NCI-H1417 treated with DMSO at 0.1 percent for 48 hours (cell line): ENCODE results near the gene UNC5B.

ENCODE experiments used
- DNase-seq: peaks from one replicate; lab custom pipeline; 2025; lab: John Stamatoyannopoulos, UW

UNC5B gene

DNA sequence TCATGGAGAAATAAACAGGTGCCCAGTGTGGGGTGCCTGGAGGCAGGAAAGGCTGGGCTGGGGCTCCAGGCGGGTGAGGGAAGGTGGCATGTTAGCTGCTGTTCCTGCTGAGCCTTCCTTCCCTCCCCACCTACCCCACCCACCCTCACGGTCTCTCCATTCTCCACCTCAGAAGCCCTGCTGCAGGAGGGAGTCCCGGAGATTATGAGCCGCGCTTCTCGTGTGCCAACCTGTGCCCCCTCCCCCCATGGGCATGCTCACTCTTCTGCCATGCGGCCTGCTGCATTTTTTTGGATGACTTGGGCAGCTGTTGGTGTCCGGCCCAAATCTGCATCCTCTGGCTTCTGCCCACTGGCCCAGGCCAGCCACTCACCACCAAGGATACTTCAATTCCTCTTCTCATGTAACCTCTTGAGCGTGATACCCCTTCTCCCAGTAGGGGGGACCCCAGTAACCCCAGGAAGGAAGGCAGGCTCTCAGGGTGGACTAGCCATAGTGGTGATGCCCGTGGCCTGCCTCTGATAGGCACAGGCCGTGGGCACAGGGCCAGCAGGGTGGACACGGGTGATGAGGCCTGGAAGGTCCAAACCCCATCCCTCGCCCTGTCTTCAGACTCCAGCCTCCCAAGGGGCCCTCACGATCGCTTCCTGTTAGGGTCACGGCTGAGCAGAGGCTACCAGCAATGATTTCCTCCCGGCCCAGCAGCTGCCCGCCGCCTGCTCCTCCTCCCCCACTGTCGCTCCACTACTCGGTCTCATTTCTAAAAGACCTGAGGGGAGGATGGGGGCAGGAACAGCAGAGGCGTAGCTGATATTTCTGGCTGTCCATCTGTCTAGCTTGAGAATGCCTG is 27.8 kb downstream of the UNC5B start:
- no peak for DNase-seq

DNA sequence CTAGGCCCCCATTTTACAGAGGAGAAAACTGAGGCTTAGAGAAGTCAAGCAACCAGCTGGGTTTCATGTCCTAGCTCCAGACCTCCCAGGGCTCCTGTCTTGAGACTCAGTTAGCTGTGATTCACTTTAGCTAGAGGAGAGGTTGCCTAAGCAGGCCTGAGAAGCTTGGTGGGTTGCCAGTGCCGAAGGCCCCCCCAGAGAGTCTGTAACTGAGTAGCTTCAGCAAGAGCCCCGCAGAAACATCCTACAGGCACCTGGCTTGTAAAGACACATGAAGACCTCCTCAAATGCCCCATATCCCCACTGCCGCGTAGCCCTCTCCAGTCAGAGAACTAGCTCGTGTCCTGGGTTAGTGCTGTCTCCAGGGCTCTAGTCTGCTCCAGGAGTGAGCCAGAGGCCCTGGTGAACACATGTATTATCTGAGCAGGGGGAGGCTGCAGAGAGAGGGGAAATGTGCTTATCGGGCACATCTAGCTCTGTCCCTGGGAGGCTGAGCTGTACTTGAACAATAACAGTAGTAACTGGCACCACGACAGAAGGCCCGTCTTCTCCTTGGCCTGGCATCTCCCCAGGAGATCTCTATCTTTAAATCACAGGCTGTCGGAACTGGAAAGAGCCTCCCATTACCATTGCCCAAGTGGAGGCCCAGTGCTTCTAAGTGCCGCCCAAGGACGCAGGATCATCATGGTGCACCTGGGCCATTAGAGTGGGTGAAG is 28.9 kb downstream of the UNC5B start:
- no peak for DNase-seq

DNA sequence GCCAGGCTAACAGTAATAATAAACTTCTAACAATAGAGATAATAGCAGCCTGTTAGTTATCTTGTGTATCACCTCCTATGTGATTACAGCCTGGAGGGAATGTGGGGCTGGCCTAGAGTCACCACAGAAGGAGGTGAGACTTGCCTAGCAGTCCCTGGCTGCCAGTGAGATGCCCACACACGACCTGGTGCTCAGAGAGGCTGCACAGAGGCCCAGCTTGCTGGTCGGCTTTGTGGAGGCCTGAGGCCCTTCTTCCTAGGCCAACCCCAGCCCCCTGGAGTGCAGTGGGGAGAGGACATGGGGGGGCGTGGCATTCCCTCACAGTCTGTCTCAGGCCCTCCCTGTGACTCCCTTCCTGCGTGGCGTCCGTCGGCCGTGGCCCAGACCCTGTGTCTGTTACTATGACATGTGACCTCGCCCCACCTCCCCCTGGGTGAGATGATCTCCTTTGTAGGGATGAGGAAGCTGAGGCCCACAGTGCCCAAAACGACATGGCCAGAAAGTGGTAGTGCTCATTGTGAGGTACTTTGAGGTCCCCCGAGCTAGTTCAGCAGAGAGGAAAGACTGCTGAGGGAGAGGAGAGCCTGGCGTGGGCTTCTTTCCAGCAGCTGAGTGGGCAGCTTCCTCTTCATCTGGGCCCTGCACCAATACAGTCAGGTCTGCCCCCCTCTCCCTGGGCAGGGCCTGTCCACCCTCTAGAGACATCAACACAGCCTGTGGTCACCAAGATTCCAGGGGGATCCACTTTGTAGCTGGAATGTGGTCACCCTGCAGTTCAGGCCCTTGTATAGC is 29.7 kb downstream of the UNC5B start:
- DNase-seq: no peak

DNA sequence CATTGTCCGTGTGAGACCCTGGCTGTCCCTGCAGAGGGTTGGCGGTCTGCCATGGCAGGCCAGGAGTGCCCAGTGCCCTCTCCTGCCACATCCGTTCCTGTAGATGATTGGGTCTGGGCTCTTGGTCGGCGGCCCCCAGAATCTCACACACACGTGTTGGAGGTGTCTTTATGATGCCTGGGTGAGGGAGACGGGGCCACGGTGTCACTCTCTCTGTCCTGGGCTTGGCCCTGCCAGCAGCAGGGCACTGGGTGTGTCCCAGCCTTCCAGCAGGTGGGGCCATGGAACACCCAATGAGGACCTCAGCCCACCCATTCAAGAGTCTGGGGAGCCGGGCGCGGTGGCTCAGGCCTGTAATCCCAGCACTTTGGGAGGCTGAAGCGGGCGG is 30.2 kb downstream of the UNC5B start:
- no peak for DNase-seq

DNA sequence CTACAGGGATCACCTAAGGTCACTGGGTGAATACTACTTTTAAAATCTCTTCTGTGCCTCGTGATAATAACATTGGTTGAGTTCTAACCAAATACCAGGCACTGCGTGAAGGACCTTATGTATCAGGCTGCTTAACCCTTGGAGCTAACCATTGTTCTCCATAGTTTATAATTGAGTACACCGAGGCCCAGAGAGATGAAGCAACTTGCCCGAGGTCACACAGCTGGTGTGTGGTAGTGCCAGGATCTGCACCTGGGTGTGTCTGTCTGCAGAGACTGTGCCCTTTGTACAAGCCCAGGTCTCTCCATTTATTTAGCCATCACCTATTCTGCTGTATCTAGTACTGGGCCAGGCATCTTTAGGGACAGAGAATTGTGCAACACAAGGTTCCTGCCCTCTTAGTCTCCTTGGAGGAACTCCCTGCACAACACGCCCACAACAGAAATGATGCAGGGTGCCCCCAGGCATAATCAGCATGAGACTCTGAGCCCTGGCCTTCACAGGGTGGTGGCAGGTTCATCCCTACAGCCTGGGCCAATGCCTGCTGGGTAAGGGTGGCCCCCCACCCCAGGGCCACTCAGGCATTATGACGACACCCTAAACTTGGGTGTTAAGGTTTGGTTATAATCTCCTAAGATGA is 31.5 kb downstream of the UNC5B start:
- DNase-seq: no peak

DNA sequence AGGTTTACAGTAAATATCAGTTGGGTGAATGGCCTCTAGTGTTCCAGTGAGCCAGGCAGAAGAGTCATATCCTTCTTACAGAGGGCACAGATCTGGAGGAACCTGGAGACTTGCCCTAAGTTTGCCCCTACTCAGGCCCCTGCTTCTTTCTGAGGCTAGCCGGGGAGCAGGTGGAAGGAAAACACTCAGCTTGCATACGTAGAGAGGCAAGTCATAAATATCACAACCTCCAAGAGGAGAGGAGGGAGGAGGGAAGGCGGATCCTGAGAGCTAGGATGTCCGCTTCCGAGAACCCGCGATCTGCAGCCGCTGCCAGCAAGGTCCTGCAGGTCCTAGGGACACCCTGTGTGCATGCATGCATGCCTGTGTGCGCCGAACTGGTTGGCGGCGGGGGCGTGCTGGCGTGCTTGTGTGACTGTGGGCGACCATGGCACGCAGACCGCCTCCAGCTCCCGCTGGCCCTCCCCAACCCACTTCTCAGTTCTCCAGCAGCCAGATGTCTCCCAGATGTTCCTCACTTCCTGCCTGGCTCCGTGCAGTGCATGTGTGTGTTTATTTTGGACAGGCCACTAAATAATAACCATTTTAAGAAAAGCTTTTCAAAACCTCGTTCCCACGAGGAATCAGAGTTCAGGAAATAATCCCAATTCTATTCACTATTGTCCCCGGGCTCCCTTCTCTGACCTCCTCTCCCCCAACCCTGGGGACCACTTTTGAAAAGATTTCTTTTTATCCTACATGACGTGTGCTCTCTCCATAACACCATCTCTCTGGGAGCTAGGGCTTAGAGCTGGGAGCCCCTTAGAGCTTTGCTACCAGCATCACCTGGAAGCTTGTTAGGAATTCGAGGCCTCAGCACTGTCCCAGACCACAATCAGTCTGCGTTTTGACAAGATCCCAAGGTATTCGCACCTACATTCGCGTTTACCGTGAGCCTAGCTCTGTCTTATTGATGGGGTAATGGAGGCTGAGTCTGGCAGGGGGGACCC is 32.4 kb downstream of the UNC5B start:
- DNase-seq: no peak

DNA sequence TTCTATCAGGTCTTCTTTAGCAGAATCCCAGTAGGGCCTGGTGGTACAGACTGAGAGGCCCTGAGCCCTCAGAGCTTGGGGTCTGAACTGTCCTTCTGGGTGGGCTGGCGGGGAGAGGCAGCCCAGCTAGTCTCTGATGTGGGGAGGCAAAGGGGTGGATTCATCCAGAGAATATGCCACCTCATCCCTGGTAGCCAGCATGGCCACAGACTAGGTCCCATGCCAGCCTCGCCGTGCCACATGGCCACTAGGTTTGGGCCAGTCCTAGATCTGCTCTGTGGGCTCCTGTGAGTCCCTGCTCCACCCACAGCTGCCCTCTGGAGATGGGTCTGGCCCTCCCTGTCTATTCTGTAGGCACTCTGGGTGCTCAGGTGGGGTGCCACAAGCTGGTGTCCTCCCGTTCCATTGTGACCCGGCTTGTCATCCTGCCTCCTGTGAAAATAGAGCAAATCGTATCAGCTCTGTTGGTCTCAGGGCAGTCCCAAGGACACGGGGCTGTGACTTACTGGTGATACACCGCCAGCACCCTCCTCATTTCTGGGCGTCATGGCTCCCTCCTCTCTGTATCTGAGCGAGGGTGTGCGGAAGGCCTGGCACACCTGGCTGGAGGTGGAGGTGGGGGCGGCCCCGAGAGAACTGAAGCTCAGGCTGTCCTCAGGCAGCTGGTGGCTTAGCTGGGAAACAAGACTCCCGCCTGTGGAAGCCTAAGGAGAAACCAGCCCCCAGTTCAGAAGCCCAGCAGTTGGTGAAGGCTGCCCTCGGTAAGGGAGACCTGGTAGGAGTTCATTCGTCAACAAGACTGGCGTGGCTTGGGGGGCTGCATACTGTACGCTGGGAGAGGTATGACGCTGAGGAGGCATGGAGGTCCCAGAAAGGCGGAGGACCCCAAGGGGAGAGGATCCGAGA is 33.3 kb downstream of the UNC5B start:
- no peak for DNase-seq

DNA sequence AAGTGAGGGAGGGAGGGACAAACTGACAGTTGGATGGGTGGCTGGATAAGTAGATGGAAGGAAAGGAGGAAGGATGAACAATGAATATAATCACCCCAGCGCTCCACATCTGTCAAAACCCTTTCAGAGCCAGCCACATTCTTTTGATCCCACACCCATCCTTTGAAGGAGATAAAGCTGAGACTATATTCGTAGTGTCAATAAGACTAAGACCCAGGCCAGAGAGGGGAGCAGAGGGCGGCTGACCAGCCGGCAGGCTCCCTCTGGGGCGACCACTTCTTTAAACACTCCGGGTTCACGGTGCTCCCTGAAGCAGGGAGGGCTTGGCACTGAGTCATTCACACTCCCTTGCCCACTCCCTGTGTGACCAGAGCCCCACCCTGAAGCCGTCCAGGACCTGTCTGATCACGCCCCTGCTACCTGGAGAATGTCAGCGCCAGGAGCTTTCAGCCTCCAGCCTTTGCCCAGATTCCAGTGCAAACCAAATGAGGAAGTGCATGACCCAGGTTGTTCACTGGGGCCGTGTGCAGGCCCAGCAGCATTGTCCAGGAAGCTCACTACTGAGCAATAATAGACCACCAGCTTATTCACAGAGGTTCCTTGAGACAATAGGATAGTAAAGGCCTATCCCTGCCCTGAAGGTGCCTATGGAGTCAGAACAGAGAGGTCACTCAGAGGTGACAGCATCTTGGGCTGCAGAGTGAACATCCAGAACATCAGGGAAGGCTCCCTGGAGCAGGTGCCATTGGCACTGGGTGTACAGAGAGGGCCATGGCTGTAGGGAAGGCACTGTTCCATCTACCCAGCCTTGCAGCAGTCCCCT is 34.4 kb downstream of the UNC5B start:
- no peak for DNase-seq

DNA sequence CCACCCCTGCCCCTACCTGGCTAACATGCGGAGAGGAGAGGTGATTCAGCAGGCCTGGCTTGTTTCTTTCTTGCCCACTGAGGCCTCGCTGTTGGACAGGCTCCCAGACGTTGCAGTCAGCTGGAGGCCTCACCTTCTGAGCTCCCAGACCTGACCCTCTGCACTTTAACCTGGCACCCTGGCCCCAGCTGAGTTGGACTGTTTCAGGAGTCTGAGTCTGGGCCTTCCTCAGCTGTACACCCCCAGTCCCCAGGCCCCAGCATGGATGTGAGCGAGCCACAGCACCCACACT is 35.0 kb downstream of the UNC5B start:
- DNase-seq: no peak

DNA sequence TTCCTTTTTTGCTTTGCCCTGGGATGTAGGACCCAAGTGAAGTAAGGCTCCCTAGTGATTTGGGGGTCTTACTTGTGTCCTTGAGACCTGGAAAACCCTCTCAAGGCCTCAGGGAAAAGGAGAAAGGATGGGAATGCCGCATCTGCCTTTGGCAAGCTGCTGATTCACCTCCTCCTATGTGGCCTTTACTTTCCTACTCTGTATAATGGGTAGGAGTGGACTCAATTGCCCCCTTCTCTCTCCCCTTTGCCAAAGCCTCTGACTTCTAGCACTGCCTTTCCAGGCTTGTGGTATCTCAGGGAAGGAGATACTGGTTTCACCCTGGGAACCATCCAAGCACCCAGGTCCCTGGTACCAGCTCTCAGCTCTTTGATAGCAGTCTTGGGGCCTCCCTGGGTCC is 35.4 kb downstream of the UNC5B start:
- no peak for DNase-seq

DNA sequence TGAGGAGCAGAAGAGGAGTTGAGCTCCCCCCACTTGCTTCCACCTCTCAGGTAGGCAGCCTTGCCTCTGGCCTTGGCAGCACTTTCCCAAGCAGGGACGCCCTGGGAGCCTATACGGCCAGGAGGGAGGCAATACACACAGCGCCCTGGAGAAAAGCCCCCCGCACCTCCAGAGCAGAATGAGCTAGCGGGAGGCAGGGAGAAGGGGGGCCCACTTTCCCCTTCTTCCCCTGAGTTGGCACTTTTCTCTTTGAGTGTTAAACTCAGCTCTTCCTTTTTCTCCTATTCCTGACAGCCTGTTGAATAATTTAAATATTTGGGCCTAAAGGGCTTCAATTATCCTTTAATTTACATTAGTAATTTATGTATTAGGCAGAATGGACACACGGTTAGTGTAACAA is 35.8 kb downstream of the UNC5B start:
- DNase-seq: no peak

DNA sequence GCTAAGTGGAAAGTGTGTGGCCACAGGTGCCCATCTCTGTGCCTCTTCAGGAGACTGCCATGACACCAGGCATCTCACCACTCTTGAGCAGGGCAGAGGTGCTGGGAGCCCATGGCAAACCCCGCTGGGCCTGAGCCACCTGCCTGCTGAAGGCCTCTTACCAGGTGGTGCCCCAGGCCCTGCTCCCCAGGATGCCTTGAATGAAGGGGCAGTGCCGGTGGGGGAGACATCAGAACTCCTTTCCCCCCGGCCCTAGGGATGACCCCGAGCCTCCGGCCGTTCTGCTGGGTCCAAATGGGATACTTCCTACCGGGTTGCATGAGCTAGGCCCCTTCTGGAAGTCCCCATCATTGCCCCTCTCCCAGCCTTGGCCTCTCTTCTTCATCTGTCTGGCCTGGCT is 37.6 kb downstream of the UNC5B start:
- no peak for DNase-seq

DNA sequence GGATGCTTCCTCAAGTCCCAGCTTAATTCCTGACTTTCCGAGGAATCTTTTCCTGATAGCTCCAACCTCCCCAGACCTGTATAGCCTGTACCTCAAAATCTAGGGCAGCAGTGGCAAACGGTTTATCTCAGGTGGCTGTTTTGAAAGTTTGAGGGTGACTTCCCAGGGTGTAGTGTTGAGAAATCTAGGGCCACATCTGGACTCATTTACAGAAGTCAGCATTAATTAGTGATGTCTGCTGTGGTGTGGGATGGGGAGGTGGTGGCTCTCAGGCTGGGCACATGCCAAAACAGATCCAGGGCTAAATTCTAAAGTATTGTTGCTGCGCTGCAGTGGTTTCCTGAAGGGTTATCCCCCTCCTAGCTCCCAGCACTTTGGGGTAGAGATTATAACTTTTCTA is 38.0 kb downstream of the UNC5B start:
- DNase-seq: no peak

DNA sequence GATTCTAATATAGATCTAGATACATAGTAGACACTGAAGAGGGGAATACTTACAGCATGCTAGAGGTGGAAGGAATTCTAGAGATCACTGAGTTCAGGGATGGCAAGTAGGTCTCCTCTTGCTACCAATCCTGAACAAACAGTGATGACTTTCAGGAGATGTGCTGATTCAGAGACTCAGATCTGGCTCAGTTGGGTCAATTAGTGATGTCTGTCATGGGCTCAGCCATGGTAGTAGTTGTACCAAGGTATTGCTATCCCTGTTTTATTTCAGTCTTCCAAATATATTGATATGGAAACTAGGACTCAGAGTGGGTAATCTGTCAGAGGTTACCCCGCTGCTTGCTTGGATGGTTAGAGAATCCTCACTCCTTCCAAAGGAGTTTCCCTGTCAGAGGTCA is 38.5 kb downstream of the UNC5B start:
- no peak for DNase-seq

DNA sequence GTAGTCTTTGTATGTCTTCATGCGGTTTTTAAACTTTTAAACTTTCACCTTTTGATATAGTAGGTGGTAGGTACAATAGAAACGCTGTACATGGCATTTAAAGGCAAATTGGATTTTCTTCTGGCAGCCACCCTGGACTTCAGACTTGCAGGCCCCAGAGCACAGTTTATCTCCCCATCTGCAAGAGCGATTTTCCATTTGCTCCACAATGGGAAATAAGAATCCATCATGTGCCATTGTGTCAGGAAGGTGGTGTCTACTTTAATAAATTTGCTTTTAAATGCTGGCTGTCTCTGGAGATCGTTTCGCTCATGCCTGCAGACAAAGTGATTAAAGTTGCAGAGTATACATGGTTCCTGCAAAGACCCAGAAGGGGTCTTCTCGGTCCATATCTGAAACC is 38.9 kb downstream of the UNC5B start:
- DNase-seq: no peak

DNA sequence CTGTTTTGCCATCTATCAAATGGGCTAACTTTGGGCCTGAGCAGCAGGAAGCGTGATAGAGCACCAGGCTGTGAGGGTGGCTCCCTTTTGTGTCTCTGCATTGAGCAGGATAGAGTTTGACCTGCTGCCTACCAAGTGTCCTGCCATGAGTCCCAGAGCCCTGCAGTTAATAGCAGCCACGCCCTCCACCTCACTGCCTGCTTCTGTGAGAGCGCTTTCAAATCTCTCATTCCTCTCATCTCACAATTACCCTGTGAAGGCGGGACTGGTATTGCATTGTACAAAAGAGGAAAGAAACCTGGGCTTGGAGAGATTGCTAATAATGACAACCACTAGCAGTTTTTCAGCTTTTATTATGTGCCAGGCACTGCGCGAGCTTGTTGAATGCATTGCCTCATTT is 39.9 kb downstream of the UNC5B start:
- DNase-seq: no peak

DNA sequence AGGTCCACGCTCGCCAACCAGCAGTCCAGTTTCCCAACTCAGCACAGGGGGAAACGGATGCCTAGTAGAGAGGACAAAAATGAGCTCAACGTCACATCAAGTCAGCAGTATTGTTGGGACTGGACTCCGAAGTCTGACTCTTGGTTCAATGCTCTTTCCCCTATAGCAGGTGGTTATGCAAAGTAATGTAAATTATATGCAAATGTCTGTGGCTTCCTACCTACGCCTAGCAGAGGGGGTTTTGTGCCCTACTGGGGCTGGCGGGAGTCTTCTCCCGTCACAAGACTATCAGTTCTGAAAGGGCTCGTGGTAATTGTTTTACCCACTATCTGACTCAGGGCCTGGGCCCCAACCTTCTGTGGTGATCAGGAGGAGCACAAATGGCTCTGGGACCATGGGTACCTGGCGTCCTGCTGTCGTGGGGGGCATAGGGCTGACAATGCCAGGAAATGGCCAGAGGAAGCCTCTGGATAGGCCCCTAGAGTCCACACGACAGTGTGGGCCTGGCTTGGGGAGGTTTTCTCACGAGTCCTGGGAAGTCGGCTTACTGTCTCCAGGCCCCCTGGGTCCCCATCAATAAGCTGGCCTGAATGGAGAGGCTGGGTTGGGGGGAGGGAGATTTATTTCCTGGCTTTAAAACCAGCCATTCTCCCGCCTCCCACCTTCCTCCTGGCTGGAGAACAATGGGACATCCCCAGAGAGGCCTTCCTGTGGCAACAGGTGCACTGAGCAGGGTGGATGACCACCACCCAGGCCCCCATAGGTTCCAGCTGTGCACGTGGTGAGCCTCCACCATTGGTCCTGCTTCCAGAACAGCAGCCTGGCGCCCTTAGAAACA is 41.8 kb downstream of the UNC5B start:
- no peak for DNase-seq

DNA sequence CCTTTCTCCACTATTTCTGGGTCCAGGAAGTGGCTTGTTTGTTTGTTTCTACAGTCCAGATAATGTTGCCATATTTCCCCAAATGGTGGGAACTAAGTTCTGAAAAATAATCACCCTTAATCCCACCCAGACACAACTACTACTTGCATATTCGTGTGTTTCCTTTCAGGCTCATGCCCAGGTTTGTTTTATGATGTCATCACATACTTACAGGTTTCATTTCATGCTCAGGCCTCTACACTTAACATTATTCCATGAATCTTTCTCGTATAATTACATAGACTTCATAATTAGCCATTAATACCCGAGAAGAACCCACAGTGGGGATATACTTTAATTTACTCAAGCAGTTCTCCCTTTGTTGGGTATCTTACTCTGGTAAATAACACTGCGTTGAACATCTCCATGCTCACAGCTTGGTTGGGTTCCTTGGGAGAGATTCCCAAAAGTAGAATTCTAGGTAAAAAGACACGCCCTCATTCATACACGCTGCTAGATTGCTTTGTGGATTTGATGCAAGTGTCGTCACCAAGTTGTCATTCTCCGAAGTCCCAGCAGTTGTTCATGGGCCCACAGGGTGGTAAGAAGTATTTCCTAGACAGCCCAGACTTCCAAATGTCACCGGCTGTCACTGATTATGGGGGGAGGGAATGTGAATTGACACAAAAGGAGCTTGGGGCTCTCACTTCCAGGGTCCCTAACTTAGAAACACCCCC is 42.6 kb downstream of the UNC5B start:
- no peak for DNase-seq
